HFF-Myc (cell line): ENCODE data around the gene PYURF.

Source experiments
- DNase-seq: peaks from one replicate; pipeline ENCODE4 v3.0.0-alpha.2; 2011; ENCODE audit warnings: low read depth; ENCODE audit errors: extremely low read depth
- H3K4me3 ChIP-seq: replicated peaks from 2 replicates; pipeline ENCODE4 v1.5.1; 2011; ENCODE audit warnings: low read depth, mild to moderate bottlenecking, control low read depth, low read length
- CTCF ChIP-seq: IDR thresholded peaks from 2 replicates; pipeline ENCODE4 v1.5.1; 2012; ENCODE audit warnings: mild to moderate bottlenecking, low read depth, low read length, control low read depth; ENCODE audit errors: missing control alignments

The PYURF gene

GRCh38 chr4:88478247-88478646 is 45.3 kb downstream of the PYURF start:
- DNase-seq, result no peak
- no peak for TF ChIP-seq CTCF
- no peak overlapping the region for H3K4me3 ChIP-seq

GRCh38 chr4:88477229-88477860 is 46.2 kb downstream of the PYURF start:
- TF ChIP-seq CTCF, result no peak
- DNase-seq, result no peak
- H3K4me3 ChIP-seq, result no peak overlapping the region
